Ishikawa (cell line): ENCODE results near the gene MGAT5B.

Source experiments
- CEBPB ChIP-seq: IDR thresholded peaks from 2 replicates; pipeline ENCODE4 v1.6.1; 2012
- CREB1 ChIP-seq: IDR thresholded peaks from 2 replicates; pipeline ENCODE4 v1.6.1; 2012; ENCODE audit warnings: low read depth
- EGR1 ChIP-seq: IDR thresholded peaks from 2 replicates; pipeline ENCODE4 v1.6.1; 2012
- EP300 ChIP-seq: IDR thresholded peaks from 2 replicates; pipeline ENCODE4 v1.6.1; 2012; ENCODE audit warnings: borderline replicate concordance
- MAX ChIP-seq: IDR thresholded peaks from 2 replicates; pipeline ENCODE4 v1.6.1; 2012
- NFIC ChIP-seq: IDR thresholded peaks from 2 replicates; pipeline ENCODE4 v1.6.1; 2012
- RAD21 ChIP-seq: IDR thresholded peaks from 2 replicates; pipeline ENCODE4 v1.6.1; 2012; ENCODE audit warnings: low read depth
- REST ChIP-seq: IDR thresholded peaks from 2 replicates; pipeline ENCODE4 v1.6.1; 2012; ENCODE audit warnings: low read depth, mild to moderate bottlenecking
- TAF1 ChIP-seq: IDR thresholded peaks from 2 replicates; pipeline ENCODE4 v1.6.1; 2012; ENCODE audit warnings: low read depth, mild to moderate bottlenecking
- USF1 ChIP-seq: IDR thresholded peaks from 2 replicates; pipeline ENCODE4 v1.6.1; 2012
- YY1 ChIP-seq: IDR thresholded peaks from 2 replicates; pipeline ENCODE4 v1.6.1; 2012; ENCODE audit warnings: low read depth
- ZBTB7A ChIP-seq: IDR thresholded peaks from 2 replicates; pipeline ENCODE4 v1.6.1; 2012; ENCODE audit warnings: low read depth

- TF ChIP-seq EP300 (no peak), TAF1 (no peak), ZBTB7A (no peak), CEBPB (no peak), USF1 (no peak), EGR1 (no peak), CREB1 (no peak), RAD21 (no peak), YY1 (no peak), NFIC (no peak), REST (no peak), MAX (no peak)
These were observed 115.0 kb downstream of the MGAT5B start for GRCh38 chr17:76983075-76983775.
